GM12801 (cell line): Measurements from ENCODE around the gene KRT72.

Source experiments
- CTCF ChIP-seq: IDR thresholded peaks from one replicate; pipeline ENCODE4 v1.5.1; 2011; ENCODE audit warnings: control low read depth; ENCODE audit not compliant: insufficient read length; ENCODE audit errors: extremely low read depth

Gene KRT72

GRCh38 chr12:52634266-52635056, 33.2 kb upstream of the KRT72 start:
- TF ChIP-seq CTCF: no peak

GRCh38 chr12:52633383-52633782, 32.1 kb upstream of the KRT72 start:
- no peak for TF ChIP-seq CTCF

GRCh38 chr12:52632656-52633055, 31.4 kb upstream of the KRT72 start:
- no peak for TF ChIP-seq CTCF

- no peak for TF ChIP-seq CTCF
These were observed 30.6 kb upstream of the KRT72 start for GRCh38 chr12:52631676-52632459.

- TF ChIP-seq CTCF: no peak
These were observed 30.0 kb upstream of the KRT72 start for GRCh38 chr12:52631264-52631663.

- no peak for TF ChIP-seq CTCF
These were observed 29.4 kb upstream of the KRT72 start for GRCh38 chr12:52630599-52631200.

GRCh38 chr12:52630008-52630500, 28.8 kb upstream of the KRT72 start:
- TF ChIP-seq CTCF: no peak
